ENCODE data around the gene KAT2B. TPM values are rescaled to one million over a fixed set of nuclear protein-coding genes. Genes with fewer than 3 reads are reported as not detected.

Gene KAT2B
- total RNA-seq, 2 experiments from 2014 or later: 129 to 134 TPM

DNA sequence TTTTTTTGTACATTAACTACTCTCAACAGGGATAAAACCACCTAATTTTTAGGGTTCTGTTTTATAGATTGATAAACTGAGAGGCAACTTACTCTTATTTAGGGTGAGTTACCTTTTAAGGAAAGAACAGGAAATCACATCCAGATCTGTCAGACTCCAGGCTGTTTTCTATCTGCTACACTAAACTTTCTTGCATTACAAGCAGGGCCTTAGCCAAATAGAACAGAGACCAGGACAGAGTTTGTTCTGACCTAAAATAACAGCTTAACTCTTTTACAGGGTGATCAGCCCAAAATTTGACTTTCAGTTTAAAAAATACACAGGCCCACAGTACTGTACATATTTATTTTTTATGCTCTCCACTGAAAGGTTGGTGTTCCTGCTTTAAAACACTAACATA is 107.1 kb downstream of the KAT2B start:
- Mint-ChIP-seq H3K27ac (no peak overlapping the region), H3K9me3 (no peaks in the 10 kb centered on the region), H3K4me1 (peaks cover 8% of the 10 kb centered on the region), H3K4me3 (no peak overlapping the region), H3K27me3 (no peaks in the 10 kb centered on the region), H3K36me3 (ENCODE audit: low read depth) (peaks cover 76% of the 10 kb centered on the region)
- DNase-seq: no peak
- ChIA-PET POLR2A (no interaction called here), CTCF (no interaction called here)

GRCh38 chr3:20148466-20148865 is 108.2 kb downstream of the KAT2B start:
- Mint-ChIP-seq H3K4me3 (no peak overlapping the region), H3K27ac (no peak overlapping the region), H3K27me3 (no peaks in the 10 kb centered on the region), H3K9me3 (no peaks in the 10 kb centered on the region), H3K36me3 (ENCODE audit: low read depth) (peaks cover 72% of the 10 kb centered on the region), H3K4me1 (peaks cover 8% of the 10 kb centered on the region)
- DNase-seq: no peak
- ChIA-PET POLR2A (no interaction called here), CTCF (interaction anchor here (1.2 to 1.5 kb wide), 2 partner anchors 12 to 38 kb away, joined by 3 read pairs; partner anchors contain the start of gene SGO1)

GRCh38 chr3:20154078-20154477 is 113.8 kb downstream of the KAT2B start:
- CTCF ChIA-PET: interaction anchor here (0.7 kb wide), 1 partner anchor 32 kb away, joined by 3 read pairs; the partner anchor contains the start of gene SGO1
- H3K36me3 Mint-ChIP-seq (ENCODE audit: low read depth): peaks cover 67% of the 10 kb centered on the region
- no peak overlapping the region for H3K4me3 Mint-ChIP-seq
- peaks cover 8% of the 10 kb centered on the region for H3K4me1 Mint-ChIP-seq
- POLR2A ChIA-PET: interaction anchor here (1.0 to 2.5 kb wide), 2 partner anchors 31 to 206 kb away, joined by 3 to 9 read pairs; no protein-coding TSS in a partner anchor
- no peak overlapping the region for H3K27ac Mint-ChIP-seq
- no peak for DNase-seq
- H3K27me3 Mint-ChIP-seq: no peaks in the 10 kb centered on the region
- no peaks in the 10 kb centered on the region for H3K9me3 Mint-ChIP-seq

DNA sequence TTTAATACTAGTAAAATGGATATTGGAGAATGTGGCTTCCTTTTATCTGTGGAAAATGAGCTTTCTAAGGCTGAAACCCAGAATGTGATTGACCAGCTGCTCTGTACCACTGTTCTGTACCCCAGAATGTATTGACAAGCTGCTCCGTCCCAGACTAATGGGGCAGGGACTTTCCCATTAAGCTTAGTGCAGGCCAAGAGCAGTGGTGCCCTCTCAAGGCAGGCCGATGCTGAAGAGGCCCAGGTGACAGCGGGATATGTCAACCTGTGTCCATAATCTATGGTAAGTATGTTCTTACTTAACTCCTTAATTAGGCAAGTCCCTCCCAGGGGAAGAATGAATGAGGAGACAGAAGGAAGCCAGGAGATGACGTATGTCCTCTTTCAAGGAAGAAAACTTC is 114.7 kb downstream of the KAT2B start:
- H3K4me3 Mint-ChIP-seq: no peak overlapping the region
- peaks cover 65% of the 10 kb centered on the region for H3K36me3 Mint-ChIP-seq (ENCODE audit: low read depth)
- H3K27me3 Mint-ChIP-seq: no peaks in the 10 kb centered on the region
- H3K27ac Mint-ChIP-seq: peak overlapping the region; percentile 26
- ChIA-PET POLR2A (interaction anchor here (1.5 to 2.5 kb wide), 3 partner anchors 24 to 74 kb away, joined by 3 to 9 read pairs (median 4); no protein-coding TSS in a partner anchor), CTCF (interaction anchor here (0.7 kb wide), 1 partner anchor 31 kb away, joined by 3 read pairs; the partner anchor contains the start of gene SGO1)
- H3K4me1 Mint-ChIP-seq: peaks cover 13% of the 10 kb centered on the region
- H3K9me3 Mint-ChIP-seq: no peaks in the 10 kb centered on the region
- no peak for DNase-seq

- H3K27ac Mint-ChIP-seq: peak overlapping the region; percentile 51
- ChIA-PET POLR2A (interaction anchor here (1.2 to 1.6 kb wide), 6 partner anchors 9 to 119 kb away, joined by 3 to 14 read pairs (median 4); partner anchors contain the start of gene SGO1), CTCF (interaction anchor here (1.0 kb wide), 2 partner anchors 10 to 11 kb away, joined by 3 to 4 read pairs; no protein-coding TSS in a partner anchor)
- no peaks in the 10 kb centered on the region for H3K27me3 Mint-ChIP-seq
- H3K9me3 Mint-ChIP-seq: no peaks in the 10 kb centered on the region
- H3K4me1 Mint-ChIP-seq: peaks cover 14% of the 10 kb centered on the region
- H3K36me3 Mint-ChIP-seq (ENCODE audit: low read depth): peaks cover 60% of the 10 kb centered on the region
- H3K4me3 Mint-ChIP-seq: no peak overlapping the region
- DNase-seq: no peak
Observed at GRCh38 chr3:20160230-20160629, 120.0 kb downstream of the KAT2B start.

DNA sequence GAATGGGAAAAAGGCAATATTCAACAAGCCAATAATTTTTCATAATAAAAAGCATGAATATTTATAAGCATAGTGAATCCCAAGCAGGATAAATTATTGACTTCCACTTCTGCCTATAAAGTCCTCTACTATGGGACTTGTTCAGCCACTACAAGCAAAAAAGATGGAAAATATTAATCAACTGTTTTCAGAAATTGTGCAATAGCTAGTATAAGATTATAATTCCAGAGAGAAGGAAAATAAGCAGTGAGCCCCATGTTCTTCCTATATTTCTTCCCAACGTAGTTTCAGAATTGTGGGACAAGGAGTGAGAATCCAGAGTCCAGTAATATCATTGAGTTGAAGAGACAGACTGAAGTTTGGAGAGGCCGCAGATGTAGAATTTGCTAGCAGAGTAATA is 121.5 kb downstream of the KAT2B start:
- peaks cover 60% of the 10 kb centered on the region for H3K36me3 Mint-ChIP-seq (ENCODE audit: low read depth)
- no peaks in the 10 kb centered on the region for H3K27me3 Mint-ChIP-seq
- DNase-seq: no peak
- H3K4me1 Mint-ChIP-seq: peaks cover 17% of the 10 kb centered on the region
- no peaks in the 10 kb centered on the region for H3K9me3 Mint-ChIP-seq
- H3K4me3 Mint-ChIP-seq: no peak overlapping the region
- POLR2A ChIA-PET: interaction anchor here (1.4 kb wide), 1 partner anchor 19 kb away, joined by 3 read pairs; no protein-coding TSS in a partner anchor
- H3K27ac Mint-ChIP-seq: no peak overlapping the region
- CTCF ChIA-PET: no interaction called here

DNA sequence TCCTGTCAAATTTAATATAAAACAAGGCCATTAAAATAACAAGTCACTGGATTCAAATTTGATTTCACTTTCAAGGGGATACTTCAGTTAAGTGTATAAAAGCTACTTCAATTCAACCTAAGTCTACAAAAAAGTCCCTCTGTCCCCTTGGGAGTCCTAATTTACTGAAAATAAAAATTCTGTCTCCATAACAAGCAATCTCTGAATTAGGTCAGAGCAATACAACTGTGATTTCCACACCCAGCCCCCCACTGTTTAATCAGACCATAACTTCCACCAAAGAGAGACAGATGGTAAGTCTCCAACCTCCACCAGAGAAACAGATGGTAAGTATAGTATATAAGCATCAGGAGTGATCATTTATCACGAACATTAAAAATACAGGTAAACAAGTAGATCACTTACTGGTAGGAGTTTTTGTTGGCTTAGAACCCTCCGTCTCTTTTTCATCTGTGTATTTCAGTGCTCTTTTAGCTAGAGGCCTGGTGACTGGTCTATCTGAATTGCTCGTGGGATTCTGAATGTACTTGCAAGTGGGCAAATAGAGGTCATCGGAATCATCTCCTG is 133.7 kb downstream of the KAT2B start:
- CTCF ChIA-PET: interaction anchor here (1.9 kb wide), 1 partner anchor 11 kb away, joined by 9 read pairs; the partner anchor contains the start of gene SGO1
- POLR2A ChIA-PET: interaction anchor here (1.6 kb wide), 1 partner anchor 12 kb away, joined by 7 read pairs; the partner anchor contains the start of gene SGO1
- Mint-ChIP-seq H3K27ac (peak overlapping the region; percentile 5), H3K27me3 (no peaks in the 10 kb centered on the region), H3K4me1 (peaks cover 11% of the 10 kb centered on the region), H3K36me3 (ENCODE audit: low read depth) (peaks cover 68% of the 10 kb centered on the region), H3K4me3 (no peak overlapping the region), H3K9me3 (no peaks in the 10 kb centered on the region)
- no peak for DNase-seq

DNA sequence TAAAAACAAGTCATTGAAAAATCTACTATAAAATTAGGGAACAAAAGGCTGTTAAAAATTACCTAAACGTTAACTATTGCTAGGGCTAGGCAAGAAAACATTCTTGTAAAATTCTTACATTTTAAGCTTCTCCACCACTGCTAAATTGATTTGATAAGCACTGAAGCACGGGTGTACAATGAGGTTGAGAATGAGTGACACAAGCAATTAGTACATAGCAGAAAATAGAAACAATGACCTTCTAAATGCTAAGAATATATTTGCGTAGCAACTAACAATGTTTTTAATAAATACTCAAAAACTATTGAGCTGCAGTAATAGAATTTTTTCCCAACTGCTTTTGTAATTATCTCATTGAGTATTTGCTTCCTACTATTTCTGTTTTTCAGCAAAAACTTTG is 141.0 kb downstream of the KAT2B start:
- no peak overlapping the region for H3K4me3 Mint-ChIP-seq
- no peak overlapping the region for H3K27ac Mint-ChIP-seq
- ChIA-PET POLR2A (interaction anchor here (1.6 kb wide), 1 partner anchor 20 kb away, joined by 3 read pairs; no protein-coding TSS in a partner anchor), CTCF (interaction anchor here (1.0 kb wide), 1 partner anchor 77 kb away, joined by 3 read pairs; no protein-coding TSS in a partner anchor)
- H3K27me3 Mint-ChIP-seq: no peaks in the 10 kb centered on the region
- no peak for DNase-seq
- H3K9me3 Mint-ChIP-seq: no peaks in the 10 kb centered on the region
- peaks cover 36% of the 10 kb centered on the region for H3K4me1 Mint-ChIP-seq
- peaks cover 60% of the 10 kb centered on the region for H3K36me3 Mint-ChIP-seq (ENCODE audit: low read depth)

GRCh38 chr3:20182206-20182605 is 142.0 kb downstream of the KAT2B start:
- POLR2A ChIA-PET: interaction anchor here (6.0 kb wide), 1 partner anchor 139 kb away, joined by 119 read pairs; the partner anchor contains the start of gene KAT2B
- CTCF ChIA-PET: no interaction called here
- H3K4me3 Mint-ChIP-seq: no peak overlapping the region

GRCh38 chr3:20185331-20185678 is 145.1 kb downstream of the KAT2B start:
- ChIA-PET CTCF (interaction anchor here (1.2 to 5.1 kb wide), 8 partner anchors 11 to 237 kb away, joined by 3 to 25 read pairs (median 6); partner anchors contain the start of gene KAT2B), POLR2A (interaction anchor here (0.8 to 6.0 kb wide), 19 partner anchors 9 to 253 kb away, joined by 3 to 119 read pairs (median 7); partner anchors contain the start of genes KAT2B and RAB5A)
- Mint-ChIP-seq H3K9me3 (no peaks in the 10 kb centered on the region), H3K4me3 (no peak overlapping the region), H3K27me3 (no peaks in the 10 kb centered on the region), H3K36me3 (ENCODE audit: low read depth) (peaks cover 30% of the 10 kb centered on the region), H3K27ac (no peak overlapping the region), H3K4me1 (peaks cover 32% of the 10 kb centered on the region)
- DNase-seq: peak; percentile 41

More at GRCh38 chr3:20182206-20182605, 142.0 kb downstream of the KAT2B start:
- H3K27ac Mint-ChIP-seq: no peak overlapping the region
- H3K36me3 Mint-ChIP-seq (ENCODE audit: low read depth): peaks cover 54% of the 10 kb centered on the region
- H3K27me3 Mint-ChIP-seq: no peaks in the 10 kb centered on the region
- no peaks in the 10 kb centered on the region for H3K9me3 Mint-ChIP-seq
- H3K4me1 Mint-ChIP-seq: peaks cover 36% of the 10 kb centered on the region
- DNase-seq: no peak

DNA sequence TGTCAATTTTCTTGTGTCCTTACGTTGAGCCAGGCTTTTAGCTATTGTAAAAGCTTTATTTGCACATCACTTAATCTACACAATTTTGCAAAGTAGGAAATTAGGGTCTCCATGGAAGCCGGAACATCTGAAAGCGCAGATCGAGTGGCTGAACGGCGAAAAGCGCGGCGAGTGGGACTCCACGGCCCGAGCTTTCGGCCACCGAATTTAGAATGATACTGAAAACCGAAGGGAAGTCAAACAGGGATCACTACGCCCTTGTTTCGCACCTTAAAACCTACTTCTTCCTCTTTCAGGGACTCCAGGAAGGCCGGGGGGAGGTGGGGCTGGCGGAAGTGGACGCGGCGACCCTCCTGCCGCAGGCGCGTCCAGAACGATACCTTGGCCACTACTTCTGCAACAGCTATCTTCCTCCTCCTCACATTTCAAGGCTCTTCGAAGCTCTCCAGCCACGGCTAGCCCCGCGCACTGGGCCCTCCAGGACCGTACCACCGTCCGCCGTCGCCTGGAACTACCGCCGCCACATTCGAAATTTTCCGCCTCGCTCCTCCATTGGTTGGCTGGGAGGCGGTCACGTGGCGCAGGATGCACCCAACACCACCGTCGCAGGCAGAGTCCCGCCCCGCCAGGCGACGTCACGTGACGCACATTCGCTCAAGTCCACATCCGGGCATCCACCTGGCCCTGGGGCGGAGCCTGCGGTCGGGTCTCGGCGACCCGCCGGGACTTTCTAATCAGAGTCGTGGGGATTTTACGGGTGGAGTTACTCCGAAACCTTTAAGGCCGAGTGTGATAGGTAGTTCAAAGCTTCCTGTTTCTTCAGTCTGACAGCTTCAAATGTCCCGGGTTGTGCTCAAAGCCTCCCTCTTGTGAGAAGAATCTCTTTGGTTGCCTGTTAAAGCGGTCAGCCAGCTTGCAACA is 145.7 kb downstream of the KAT2B start, which contains the start of gene SGO1:
SGO1 (minus strand) TSS at position 528 of the 921 bp plus-strand sequence. CDS start 2,179 bp downstream, outside the sequence.
- CTCF ChIA-PET: interaction anchor here (0.6 to 5.1 kb wide), 11 partner anchors 10 to 237 kb away, joined by 3 to 25 read pairs (median 4); partner anchors contain the start of gene KAT2B
- no peaks in the 10 kb centered on the region for H3K27me3 Mint-ChIP-seq
- POLR2A ChIA-PET: interaction anchor here (0.8 to 6.0 kb wide), 28 partner anchors 8 to 253 kb away, joined by 3 to 119 read pairs (median 5); partner anchors contain the start of genes KAT2B and RAB5A
- no peak within 1 kb of the TSS for H3K27ac Mint-ChIP-seq
- peak; percentile 100 for DNase-seq
- peaks cover 26% of the 10 kb centered on the region for H3K36me3 Mint-ChIP-seq (ENCODE audit: low read depth)
- H3K9me3 Mint-ChIP-seq: no peaks in the 10 kb centered on the region
- H3K4me3 Mint-ChIP-seq: no peak within 1 kb of the TSS
- H3K4me1 Mint-ChIP-seq: peaks cover 31% of the 10 kb centered on the region

GRCh38 chr3:20186600-20187004 is 146.4 kb downstream of the KAT2B start:
- Mint-ChIP-seq H3K27ac (no peak overlapping the region), H3K4me3 (no peak overlapping the region), H3K9me3 (no peaks in the 10 kb centered on the region), H3K36me3 (ENCODE audit: low read depth) (peaks cover 20% of the 10 kb centered on the region), H3K4me1 (peaks cover 28% of the 10 kb centered on the region), H3K27me3 (no peaks in the 10 kb centered on the region)
- DNase-seq: no peak
- ChIA-PET POLR2A (interaction anchor here (0.8 to 6.0 kb wide), 22 partner anchors 9 to 241 kb away, joined by 3 to 119 read pairs (median 5); partner anchors contain the start of genes KAT2B and RAB5A), CTCF (interaction anchor here (0.6 to 5.1 kb wide), 10 partner anchors 10 to 299 kb away, joined by 3 to 25 read pairs (median 5); partner anchors contain the start of gene KAT2B)

Data from activated CD4-positive, alpha-beta memory T cell treated with anti-CD3 and anti-CD28 coated beads, Interleukin-2, amount 10 ng/mL, durations not matched to agents 7 days and 5 days (primary cell).